Measurements from ENCODE around the gene ZNF831.

Gene ZNF831

GRCh38 chr20:59151391-59151790 lies 12.2 kb upstream of the ZNF831 start:
- H3K4me3 ChIP-seq (ENCODE audit: low read depth, low read length): no peak overlapping the region
- no peak for TF ChIP-seq CTCF (IDR thresholded peaks at IDR 0.05; ENCODE audit: low read depth, low read length)
- no peaks in the 10 kb centered on the region for H3K27me3 ChIP-seq (ENCODE audit: insufficient read depth, low read depth, severe bottlenecking)

GRCh38 chr20:59151820-59152219 lies 11.8 kb upstream of the ZNF831 start:
- no peaks in the 10 kb centered on the region for H3K36me3 ChIP-seq
- no peak for TF ChIP-seq CTCF (IDR thresholded peaks at IDR 0.05; ENCODE audit: low read depth, low read length)
- H3K27ac ChIP-seq: no peak overlapping the region
- DNase-seq: no peak
- no peak overlapping the region for H3K4me3 ChIP-seq (ENCODE audit: low read depth, low read length)
- no peaks in the 10 kb centered on the region for H3K27me3 ChIP-seq (ENCODE audit: insufficient read depth, low read depth, severe bottlenecking)
- H3K9me3 ChIP-seq (ENCODE audit: severe bottlenecking): no peaks in the 10 kb centered on the region

More at GRCh38 chr20:59151391-59151790, 12.2 kb upstream of the ZNF831 start:
- H3K36me3 ChIP-seq: no peaks in the 10 kb centered on the region
- no peaks in the 10 kb centered on the region for H3K9me3 ChIP-seq (ENCODE audit: severe bottlenecking)
- H3K27ac ChIP-seq: no peak overlapping the region
- no peak for DNase-seq

- Histone ChIP-seq H3K9me3 (ENCODE audit: severe bottlenecking) (no peaks in the 10 kb centered on the region), H3K4me3 (ENCODE audit: low read depth, low read length) (no peak overlapping the region), H3K27me3 (ENCODE audit: insufficient read depth, low read depth, severe bottlenecking) (no peaks in the 10 kb centered on the region), H3K27ac (no peak overlapping the region), H3K36me3 (no peaks in the 10 kb centered on the region)
- TF ChIP-seq CTCF (IDR thresholded peaks at IDR 0.05; ENCODE audit: low read depth, low read length): no peak
- no peak for DNase-seq
These were observed 10.9 kb upstream of the ZNF831 start for GRCh38 chr20:59152559-59153354.

- Histone ChIP-seq H3K27me3 (ENCODE audit: insufficient read depth, low read depth, severe bottlenecking) (no peaks in the 10 kb centered on the region), H3K36me3 (no peaks in the 10 kb centered on the region), H3K27ac (no peak overlapping the region), H3K9me3 (ENCODE audit: severe bottlenecking) (no peaks in the 10 kb centered on the region), H3K4me3 (ENCODE audit: low read depth, low read length) (no peak overlapping the region)
- TF ChIP-seq CTCF (IDR thresholded peaks at IDR 0.05; ENCODE audit: low read depth, low read length): no peak
- DNase-seq: no peak
These were observed 10.3 kb upstream of the ZNF831 start for GRCh38 chr20:59153355-59153681.

- DNase-seq: no peak
- Histone ChIP-seq H3K27me3 (ENCODE audit: insufficient read depth, low read depth, severe bottlenecking) (no peaks in the 10 kb centered on the region), H3K9me3 (ENCODE audit: severe bottlenecking) (no peaks in the 10 kb centered on the region), H3K4me3 (ENCODE audit: low read depth, low read length) (no peak overlapping the region), H3K27ac (no peak overlapping the region), H3K36me3 (no peaks in the 10 kb centered on the region)
- TF ChIP-seq CTCF (IDR thresholded peaks at IDR 0.05; ENCODE audit: low read depth, low read length): no peak
These were observed 9.8 kb upstream of the ZNF831 start for GRCh38 chr20:59153832-59154231.

Measured in WERI-Rb-1 (cell line).